Ectodermal cell (in vitro differentiated cells): ENCODE measurements around the gene BOD1L1.

Experiments
- H3K27ac ChIP-seq: 2 replicates; pipeline ENCODE4 v1.7.0; 2013; ENCODE audit warnings: mild to moderate bottlenecking, low read depth, low read length; ENCODE audit not compliant: insufficient read depth, poor library complexity, severe bottlenecking
- H3K27me3 ChIP-seq: 2 replicates; pipeline ENCODE4 v1.7.0; 2013; ENCODE audit warnings: mild to moderate bottlenecking, low read length; ENCODE audit not compliant: insufficient read depth, control insufficient read depth, poor library complexity, severe bottlenecking
- H3K36me3 ChIP-seq: one replicate; pipeline ENCODE4 v1.7.0; 2013; ENCODE audit warnings: low read length; ENCODE audit not compliant: control insufficient read depth, insufficient read depth
- H3K4me1 ChIP-seq: one replicate; pipeline ENCODE4 v1.7.0; 2013; ENCODE audit warnings: low read length; ENCODE audit not compliant: control insufficient read depth, insufficient read depth
- H3K4me3 ChIP-seq: 2 replicates; pipeline ENCODE4 v1.7.0; 2013; ENCODE audit warnings: low read depth, low read length, control low read depth; ENCODE audit not compliant: insufficient read depth
- H3K9me3 ChIP-seq: 2 replicates; pipeline ENCODE4 v1.7.0; 2013; ENCODE audit warnings: mild to moderate bottlenecking, low read length, moderate library complexity; ENCODE audit not compliant: control insufficient read depth
- WGBS, 2 experiments: methylation state at CpG; one replicate each; pipeline ENCODE4 v1.1.7; 2013; ENCODE audit warnings: missing lambda C conversion rate in 2 of 2; 5-methylcytosine and 5-hydroxymethylcytosine counted together

Gene BOD1L1

DNA sequence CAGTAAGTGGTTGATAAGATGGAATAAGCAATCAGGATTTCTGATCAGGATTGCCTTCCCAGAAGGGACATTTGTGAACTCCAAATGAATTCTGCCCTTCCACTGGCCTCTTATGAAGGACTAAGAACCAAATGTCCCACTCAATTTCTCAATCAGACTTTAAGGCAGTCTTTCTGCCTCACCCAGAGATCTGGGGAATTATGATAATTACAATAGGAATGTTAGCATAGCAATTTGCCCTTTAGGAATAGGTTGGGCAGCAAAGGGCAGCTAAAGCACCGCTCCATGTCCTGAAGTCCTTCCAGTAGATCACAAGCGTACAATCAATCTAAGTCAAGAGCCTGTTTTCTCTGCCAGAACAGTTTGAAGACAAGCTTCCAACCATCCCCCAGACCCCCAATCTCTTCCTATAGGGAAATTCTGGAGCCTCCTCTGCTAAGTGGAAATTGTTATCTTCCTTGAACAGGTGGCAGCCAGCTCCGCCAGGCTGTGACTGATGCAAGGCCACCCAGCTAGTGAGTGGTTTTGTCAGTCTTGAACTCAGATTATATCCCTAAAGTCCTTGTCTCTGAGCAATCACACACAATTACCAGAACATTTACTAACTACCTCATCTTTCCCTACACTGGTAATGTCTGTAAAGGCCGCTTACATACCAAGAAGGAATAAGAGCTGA is 101.8 kb downstream of the BOD1L1 start:
- Histone ChIP-seq H3K4me3 (no peak overlapping the region), H3K9me3 (no peaks in the 10 kb centered on the region), H3K27ac (no peak overlapping the region), H3K27me3 (peaks cover 48% of the 10 kb centered on the region), H3K36me3 (no peaks in the 10 kb centered on the region), H3K4me1 (no peaks in the 10 kb centered on the region)
- 84 to 92% methylated on average over 3 to 4 of the region's 4 CpGs for WGBS, 2 experiments

DNA sequence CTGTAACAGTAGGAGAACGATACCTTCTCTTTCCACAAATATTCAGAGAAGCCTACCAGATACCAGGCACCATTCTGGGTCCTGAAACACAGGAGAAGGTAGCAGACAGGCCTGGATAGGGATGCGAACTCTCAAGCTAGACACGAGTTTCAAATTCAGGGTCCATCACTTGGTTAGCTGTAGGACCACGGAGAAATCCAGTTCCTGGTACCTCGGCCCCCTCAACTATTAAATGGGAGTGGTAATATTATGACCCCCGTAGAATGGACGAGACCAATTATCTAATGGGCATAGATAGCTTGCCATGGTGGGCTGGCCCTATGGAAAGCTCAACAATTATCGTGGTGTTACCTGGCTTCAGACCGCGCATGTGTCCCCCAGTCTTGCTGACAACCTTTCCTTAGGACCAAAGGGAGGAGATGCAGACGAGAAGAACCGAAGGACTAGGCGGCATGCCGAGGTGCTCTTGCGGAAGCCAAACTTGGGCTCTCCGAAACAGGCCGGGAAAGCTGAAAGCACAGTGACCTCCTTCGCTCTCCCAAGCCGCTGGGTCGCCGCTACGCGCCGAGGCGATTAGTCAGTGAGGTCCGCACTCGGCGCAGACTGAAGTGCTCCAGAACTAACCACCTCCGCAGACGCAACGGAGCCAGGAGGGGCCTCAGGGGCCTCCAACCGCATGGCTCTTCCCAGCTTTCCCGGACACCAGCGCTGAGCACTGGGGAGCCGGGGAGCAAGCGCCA is 102.9 kb downstream of the BOD1L1 start:
- no peak overlapping the region for H3K4me3 ChIP-seq
- WGBS, 2 experiments, result 91 to 93% methylated on average over 36 of the region's 36 CpGs
- H3K9me3 ChIP-seq, result no peaks in the 10 kb centered on the region
- H3K4me1 ChIP-seq, result no peaks in the 10 kb centered on the region
- no peak overlapping the region for H3K27ac ChIP-seq
- H3K27me3 ChIP-seq, result peaks cover 37% of the 10 kb centered on the region
- H3K36me3 ChIP-seq, result no peaks in the 10 kb centered on the region

DNA sequence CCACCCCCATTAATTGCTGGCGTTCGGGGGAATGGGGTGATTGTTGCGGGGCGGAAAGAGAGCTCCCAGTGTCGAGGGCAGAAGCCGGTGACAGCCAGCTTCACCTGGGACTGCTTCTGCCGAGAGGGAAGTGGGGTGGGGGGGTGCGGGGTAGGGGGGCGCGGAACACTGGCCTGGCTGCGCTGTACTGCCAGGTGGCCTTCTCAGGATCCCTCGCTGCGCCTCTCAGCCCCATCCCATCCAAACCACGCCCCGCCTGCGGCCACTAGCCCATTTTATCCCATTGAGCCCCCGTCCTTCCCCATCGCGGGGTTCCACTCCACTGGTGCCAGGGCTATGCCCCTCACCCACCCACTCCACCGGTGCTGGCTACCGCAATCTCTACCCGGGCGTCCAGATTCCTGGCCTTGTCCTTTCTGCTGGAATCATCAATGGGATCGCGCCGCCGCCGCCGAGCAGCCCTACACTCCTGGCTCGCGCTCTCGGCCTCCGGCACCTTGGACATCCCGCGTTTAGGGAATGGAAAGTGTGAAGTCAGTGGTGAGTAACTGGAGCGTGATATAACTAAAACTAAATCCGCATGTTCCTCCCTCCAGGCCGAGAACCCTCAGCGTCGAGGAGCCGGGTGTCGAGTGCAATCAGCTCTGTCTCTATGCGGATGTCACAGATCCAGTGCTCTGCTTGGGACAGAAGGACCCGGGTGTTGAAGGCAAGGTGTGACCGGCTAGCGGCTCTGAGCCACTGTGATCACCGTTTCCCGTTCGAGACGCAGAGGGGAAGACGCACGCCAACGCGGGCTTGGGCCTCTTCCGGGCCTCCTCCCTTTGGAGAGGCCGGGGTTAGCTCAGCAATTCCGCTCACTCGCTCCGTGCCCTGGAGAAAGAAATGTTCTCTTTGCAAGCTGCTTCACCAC is 103.7 kb downstream of the BOD1L1 start:
- Histone ChIP-seq H3K4me3 (no peak overlapping the region), H3K9me3 (no peaks in the 10 kb centered on the region), H3K36me3 (no peaks in the 10 kb centered on the region), H3K27ac (no peak overlapping the region), H3K27me3 (peaks cover 30% of the 10 kb centered on the region), H3K4me1 (no peaks in the 10 kb centered on the region)
- WGBS, 2 experiments, result 96% methylated on average over 59 of the region's 59 CpGs

DNA sequence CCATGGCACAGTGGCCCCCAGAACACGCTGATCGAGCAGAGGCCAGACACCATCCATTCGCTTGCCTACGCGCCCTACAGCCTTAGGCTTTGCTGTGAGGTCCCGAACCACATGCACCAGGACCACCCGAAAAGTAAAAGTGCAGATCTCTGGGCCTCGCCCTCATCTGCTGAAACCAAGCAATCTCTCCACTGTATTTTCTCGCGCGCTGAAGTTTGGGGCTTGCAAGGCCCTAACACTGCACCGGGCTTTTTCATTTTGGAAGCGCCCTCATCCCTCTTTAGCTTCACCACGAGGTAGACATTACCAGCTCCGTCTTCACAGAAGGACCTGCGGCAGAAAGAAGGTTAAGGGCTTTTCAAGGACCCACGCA is 104.4 kb downstream of the BOD1L1 start:
- Histone ChIP-seq H3K9me3 (no peaks in the 10 kb centered on the region), H3K4me1 (no peaks in the 10 kb centered on the region), H3K27me3 (peaks cover 22% of the 10 kb centered on the region), H3K27ac (no peak overlapping the region), H3K36me3 (no peaks in the 10 kb centered on the region), H3K4me3 (no peak overlapping the region)
- WGBS, 2 experiments, result 95 to 96% methylated on average over 17 of the region's 17 CpGs

DNA sequence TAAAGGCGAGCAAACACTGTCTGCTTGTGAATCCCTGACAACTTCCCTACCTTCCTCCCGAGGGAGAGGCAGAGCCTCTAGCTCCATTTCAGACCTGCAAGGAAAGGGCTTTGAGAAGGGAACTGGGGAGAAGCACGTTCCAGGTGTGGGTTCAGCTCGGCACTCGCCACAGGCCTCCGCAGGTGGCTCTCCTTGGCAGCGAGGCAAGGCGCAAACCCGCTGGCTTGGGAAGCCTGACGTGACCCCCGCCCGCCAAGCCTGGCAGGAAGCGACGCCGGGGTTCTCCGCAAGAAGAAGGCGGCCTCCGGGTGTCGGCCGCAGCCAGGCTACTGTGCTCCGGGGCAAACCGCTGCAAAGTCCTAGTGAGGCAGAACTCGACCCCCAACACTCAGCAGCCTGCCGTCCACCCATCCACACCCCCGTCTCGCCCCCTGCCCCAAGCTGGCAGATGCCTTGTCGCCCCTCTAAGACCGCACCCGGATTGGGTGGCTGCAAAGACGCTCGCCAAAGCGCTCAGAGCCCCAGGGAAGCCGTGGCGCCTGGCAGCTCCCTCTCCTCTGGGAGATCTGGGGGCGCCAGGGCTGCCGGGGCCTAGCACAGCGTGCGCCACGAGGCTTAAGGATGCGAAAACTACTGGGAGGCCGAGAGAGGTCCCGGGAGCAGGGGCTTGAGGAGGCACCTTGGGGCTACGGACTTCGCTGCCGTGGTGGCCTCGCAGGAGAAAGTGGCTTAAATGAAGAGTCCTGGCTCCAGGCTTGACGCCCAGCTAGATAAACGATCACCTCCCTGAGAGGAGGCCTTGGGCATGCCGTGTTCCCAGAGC is 105.0 kb downstream of the BOD1L1 start:
- no peaks in the 10 kb centered on the region for H3K4me1 ChIP-seq
- H3K36me3 ChIP-seq, result no peaks in the 10 kb centered on the region
- H3K27ac ChIP-seq, result no peak overlapping the region
- peaks cover 16% of the 10 kb centered on the region for H3K27me3 ChIP-seq
- H3K4me3 ChIP-seq, result no peak overlapping the region
- H3K9me3 ChIP-seq, result no peaks in the 10 kb centered on the region
- 90 to 92% methylated on average over 49 of the region's 49 CpGs for WGBS, 2 experiments

DNA sequence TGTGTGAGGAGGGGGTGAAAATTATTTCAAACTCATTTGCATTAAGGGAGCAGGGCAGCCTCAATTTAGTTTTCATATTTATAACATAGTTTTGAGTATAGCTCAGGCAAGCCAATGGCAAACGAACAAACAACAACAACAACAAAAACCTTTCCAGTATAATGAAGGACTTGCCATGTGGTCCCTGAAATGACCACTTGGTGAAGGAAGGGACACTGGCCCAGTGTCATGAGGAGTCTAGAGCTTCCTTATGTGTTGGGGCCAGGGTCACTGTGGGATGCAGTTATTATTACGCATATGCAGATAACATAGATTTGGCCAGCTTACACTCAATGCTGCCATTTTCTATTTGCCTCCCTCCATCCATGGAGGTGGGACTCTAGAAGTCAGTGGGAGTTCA is 106.5 kb downstream of the BOD1L1 start:
- Histone ChIP-seq H3K27ac (no peak overlapping the region), H3K4me3 (no peak overlapping the region), H3K36me3 (no peaks in the 10 kb centered on the region), H3K9me3 (no peaks in the 10 kb centered on the region), H3K27me3 (peaks cover 2% of the 10 kb centered on the region), H3K4me1 (no peaks in the 10 kb centered on the region)
- 90 to 92% methylated on average over 1 to 2 of the region's 2 CpGs for WGBS, 2 experiments
